ENCODE results near the gene DAB2.
"Not testable (repeated sequence)": the region's sequence is repeated elsewhere in the genome, so short reads cannot be mapped to it uniquely, and the experiment has no call there.

Gene DAB2

GRCh38 chr5:39417979-39418378 is 6.8 kb downstream of the DAB2 start:
- DNase-seq, result no peak

- DNase-seq, result no peak
These were observed 9.6 kb downstream of the DAB2 start for GRCh38 chr5:39415201-39415600.

DNA sequence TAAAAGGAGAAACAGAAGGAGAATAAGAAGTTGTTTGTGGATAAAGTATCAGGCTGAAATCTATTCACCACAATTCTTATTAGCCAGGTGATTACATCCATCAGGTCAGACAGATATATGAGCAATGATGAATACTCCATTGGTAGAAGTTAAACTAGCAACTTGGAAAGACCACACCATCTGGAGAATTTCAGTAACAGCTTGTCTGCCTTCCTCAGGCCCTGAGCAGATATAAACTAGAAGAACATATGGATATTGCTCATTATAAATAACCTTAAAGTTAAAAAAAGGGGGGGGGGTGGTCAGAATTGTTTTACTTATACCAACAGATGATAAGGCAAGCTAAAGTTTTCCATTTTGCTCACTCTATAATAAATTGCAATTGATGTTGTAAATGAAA is 10.4 kb downstream of the DAB2 start:
- DNase-seq, result no peak

- DNase-seq, result no peak
These were observed 11.0 kb downstream of the DAB2 start for GRCh38 chr5:39413771-39414170.

DNA sequence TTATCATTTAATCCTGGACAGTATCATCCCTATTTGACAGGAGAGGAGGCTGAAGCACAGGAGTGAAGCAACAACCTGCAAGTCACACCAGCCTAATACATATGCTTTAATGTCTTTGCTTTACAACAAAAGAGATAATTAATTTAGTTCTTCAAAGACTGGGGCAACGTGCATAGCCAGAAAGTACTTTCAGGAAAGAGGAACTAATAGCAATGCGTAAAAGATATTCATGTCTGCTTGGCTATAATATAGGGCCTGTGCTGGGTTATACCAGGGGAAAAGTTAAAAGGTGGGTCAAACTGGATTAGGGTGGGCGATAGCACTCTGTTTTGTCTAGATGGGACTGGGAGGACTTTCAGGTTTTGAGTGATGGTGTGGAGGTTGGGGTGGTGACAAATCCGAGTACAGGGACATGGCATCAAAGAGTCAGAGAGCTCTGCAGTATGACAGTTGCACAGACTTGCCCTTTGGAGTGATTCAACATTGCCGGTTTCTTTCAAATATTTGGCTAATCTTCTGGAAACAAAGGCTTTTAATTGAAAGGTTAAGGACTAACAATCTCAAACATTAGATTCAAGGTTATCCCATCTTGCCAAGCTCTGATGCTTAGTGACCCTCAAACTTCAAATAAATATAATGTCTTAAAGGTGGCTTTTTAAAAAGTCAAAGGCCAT is 11.9 kb downstream of the DAB2 start:
- no peak for DNase-seq

DNA sequence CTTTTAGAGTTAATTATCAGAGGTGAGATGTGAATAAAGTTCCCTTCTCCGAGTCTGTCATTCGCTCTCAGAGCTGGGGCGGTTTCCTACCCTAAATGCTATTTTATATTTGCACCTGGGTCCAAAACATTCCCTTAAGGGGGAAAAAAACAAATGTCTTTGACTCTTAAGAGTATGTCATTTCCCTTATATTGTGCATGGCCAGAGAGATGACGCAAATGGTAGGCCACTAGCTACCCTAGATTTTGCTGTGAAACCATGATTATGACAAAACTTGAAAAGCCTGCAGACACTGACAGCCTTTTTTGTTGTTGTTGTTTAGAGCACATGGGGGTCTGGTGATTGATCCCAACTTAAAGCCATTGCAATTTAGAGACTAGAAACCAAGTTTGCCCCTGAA is 12.8 kb downstream of the DAB2 start:
- no peak for DNase-seq

DNA sequence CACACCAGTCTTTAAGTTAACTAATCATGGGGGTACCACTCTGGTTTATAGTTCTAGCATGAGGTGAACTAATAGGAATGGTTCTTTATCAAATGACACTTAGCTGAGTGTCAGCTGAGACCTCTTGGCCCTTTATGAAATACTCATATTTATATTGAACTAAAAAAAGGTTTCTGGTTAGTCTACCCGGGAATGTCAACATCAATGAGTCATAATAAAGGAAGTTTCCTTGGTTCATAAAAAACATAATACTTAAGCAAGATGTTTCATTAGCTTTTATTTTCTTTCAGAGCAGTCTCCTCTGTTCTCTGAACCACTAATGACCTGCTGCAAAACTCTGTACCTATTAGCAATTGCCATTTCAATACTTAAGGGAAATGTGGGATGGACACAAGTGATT is 13.7 kb downstream of the DAB2 start:
- no peak for DNase-seq

DNA sequence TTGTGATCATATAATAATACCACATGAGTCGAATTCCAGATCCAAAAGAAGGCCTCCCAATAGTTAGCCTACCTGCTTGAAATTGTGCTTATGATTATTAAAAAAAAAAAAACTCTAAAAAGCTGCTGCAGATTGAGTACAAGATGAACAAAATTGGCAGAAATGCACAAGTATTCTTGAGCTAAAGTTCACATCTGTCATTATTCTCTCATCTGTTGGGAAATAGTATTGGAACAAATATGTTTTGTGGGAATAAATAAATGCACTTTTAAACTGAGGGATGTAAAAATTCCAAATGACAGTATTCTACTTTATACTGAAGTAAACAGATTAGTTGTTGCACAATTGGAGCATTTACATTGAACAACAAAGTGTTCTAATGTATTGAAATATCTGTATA is 15.7 kb downstream of the DAB2 start:
- DNase-seq, result no peak

DNA sequence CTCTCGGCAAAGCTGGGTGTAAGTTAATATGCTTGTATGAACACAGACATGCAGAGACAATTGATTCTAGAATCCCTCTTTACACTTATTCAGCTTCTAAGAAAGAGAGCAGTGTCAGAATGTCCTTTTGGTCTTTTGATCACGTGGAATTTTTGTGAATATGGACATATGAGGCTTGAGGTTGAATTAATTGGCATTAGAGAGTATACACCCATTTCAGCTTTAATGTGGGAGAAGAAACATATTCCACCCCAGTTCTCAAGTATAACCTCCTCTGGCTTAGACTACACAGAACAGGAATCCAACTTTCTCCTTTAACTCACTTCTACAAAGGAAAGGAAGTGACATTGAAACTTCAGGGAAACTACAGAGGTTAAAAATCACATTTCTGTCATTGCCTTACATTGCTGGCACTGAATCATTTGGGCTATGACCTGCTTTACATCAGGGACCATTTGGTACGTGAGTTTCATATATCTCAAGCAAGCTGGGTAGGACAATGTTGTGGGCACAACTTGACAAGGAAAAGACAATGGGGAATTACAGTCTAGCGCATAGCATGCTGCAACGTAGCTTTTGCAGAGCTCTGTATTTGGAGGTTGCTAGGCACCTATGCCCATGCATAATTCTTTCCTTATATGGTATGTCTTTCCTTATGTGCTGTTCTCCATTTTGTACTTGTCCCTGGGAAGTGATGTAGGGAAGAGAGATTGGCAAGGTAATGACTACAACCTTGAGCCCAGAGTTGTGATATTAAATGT is 19.5 kb downstream of the DAB2 start:
- DNase-seq, result no peak

DNA sequence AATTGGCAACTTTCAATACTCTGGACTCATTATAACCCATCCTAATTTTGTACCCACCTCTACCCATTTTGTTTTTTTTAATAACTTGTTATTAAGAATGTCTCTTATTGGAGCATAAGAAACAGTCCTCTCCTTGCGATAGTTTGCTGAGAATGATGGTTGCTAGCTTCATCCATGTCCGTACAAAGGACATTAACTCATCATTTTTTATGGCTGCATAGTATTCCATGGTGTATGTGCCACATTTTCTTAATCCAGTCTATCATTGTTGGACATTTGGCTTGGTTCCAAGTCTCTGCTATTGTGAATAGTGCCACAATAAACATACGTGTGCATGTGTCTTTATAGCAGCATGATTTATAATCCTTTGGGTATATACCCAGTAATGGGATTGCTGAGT is 21.0 kb downstream of the DAB2 start:
- not testable (repeated sequence) for DNase-seq

GRCh38 chr5:39402140-39402539 is 22.6 kb downstream of the DAB2 start:
- DNase-seq, result not testable (repeated sequence)

DNA sequence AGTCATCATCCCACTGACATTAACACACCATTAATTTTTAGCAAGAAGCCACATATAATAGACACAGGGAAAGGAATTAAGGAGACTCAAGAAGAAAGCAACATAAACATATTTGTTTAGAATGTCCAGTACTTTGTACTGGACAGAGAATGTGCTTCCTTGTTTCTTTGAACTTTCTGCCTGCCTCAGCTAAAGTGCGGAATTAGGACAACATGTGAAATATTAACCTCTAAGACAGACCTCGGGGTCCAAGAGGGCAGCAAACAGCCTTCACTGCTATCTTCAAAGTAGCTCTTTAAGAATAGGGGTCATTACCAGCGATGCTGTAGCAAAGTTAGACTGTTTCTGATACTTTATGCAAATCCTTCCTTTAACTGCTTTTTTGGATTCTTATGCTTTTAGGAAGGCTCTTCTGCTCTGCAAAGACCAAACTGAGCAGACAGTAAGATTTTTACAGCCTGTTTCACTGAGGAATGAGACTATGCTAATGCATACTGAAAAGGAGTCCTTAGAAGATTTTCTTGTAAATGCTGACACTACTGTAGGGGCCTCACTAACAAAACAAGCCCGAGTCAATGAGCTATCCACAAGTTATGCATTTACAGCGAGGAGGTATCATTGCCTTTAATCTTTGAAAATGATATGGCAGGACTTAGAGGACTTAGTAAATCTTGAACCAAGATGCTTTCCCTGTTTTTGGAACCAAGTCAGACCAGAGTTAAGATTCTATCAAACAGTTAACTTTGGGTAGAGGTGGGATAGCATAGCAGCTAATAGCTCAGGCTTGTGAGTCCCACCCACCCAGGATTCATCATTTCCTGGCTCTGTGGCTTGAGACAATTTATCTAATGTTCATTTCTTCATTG is 23.8 kb downstream of the DAB2 start:
- no peak for DNase-seq

- DNase-seq, result no peak
These were observed 25.4 kb downstream of the DAB2 start for GRCh38 chr5:39399135-39400036.

DNA sequence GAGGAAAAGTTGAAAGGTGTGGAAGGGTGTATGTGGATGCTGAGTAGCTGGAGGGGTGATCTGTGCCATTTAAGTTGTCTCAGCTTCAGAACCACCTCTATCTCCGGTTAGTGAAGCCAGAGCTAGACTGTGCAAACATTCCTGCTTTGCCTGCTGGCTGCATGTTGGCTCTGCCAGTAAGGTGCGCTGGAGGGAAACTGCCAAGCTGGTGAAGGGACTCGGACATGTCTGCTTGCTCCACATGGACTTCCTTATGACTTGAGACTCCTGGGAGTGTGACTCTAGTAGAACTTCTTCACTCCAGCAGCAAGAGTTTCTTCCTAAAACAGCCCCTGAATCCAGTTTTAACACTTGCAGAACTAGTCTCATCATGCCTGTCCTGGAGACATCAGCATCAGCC is 27.9 kb downstream of the DAB2 start:
- no peak for DNase-seq

DNA sequence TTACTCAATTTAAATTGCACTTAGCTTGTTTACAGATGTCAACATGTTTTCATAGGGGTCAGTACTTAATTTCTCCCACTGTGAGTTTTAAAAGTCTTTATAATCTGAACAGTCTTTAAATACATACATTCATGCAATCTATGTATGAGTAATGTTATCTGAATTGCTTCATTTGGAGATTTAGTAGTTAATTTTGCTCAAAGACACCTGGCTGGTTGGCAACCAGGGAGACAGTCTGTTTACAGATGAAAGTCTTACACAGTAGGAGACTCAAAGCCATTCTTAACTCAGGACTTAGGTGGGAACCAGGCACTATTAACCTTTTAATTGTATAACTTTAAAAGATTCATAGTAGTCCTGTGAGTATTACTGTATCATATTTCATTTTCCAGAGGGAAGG is 29.3 kb downstream of the DAB2 start:
- no peak for DNase-seq

DNA sequence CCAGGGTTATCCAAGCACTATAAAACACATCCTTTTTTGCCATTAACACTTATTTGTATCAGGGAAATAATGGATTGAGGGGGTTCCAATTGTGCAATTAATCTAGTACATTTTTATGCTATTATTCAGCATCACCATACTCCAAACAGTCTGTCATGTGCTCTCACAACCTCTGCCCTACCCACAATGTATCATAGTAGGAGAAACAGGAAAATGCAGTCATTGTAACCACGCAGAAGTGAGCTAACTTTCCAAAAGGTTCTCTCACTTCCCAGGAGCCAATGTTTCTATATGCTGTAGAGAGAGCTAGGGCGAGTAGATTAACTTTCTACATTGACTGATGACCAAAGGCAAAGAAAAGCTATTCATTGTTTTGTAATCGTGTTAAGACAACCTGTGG is 29.8 kb downstream of the DAB2 start:
- DNase-seq, result no peak

- no peak for DNase-seq
These were observed 33.8 kb downstream of the DAB2 start for GRCh38 chr5:39390945-39391344.

- DNase-seq, result no peak
These were observed 37.5 kb downstream of the DAB2 start for GRCh38 chr5:39387293-39387692.

DNA sequence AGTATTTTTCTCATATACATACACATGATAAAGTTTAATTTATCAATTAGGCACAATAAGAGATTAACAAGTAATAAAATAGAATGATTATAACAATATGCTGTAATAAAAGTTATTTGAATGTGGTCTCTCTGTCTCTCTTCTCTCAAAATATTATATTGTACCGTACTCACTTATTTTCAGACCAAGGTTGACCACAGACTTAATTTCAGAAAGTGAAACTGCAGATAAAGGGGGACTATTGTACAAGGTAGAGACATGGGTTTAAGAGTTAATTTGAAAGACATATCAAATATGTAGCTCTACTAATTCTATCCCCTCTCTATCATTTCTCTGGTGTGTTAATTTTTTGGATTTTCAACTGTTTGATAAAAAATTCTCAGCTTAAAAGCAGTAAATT is 40.5 kb downstream of the DAB2 start:
- no peak for DNase-seq

GRCh38 chr5:39381376-39381775 is 43.4 kb downstream of the DAB2 start:
- no peak for DNase-seq

DNA sequence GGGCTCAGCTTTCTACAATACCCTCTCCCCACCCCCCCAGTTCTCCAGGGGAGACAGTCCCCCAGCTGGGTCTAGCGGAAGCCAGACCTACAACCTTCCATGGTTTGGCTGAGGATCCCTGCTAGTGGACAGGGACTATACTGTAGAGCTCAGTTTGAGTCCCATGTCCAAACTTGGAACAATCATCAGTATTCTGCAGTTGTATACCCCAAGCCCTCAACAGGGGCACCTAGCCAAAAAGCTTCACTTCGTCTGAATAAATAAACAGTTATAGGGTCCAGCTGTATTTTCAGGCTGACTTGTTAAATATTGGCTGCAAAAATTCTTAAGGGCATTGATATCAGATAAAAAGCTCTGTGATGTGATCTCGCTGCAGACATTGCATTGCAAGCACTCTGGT is 45.1 kb downstream of the DAB2 start:
- no peak for DNase-seq

- DNase-seq, result no peak
These were observed 47.2 kb downstream of the DAB2 start for GRCh38 chr5:39377613-39378012.

- DNase-seq, result peak; percentile 35
These were observed 48.5 kb downstream of the DAB2 start for GRCh38 chr5:39376293-39376714.
